ENCODE data around the gene GPR39.

GPR39 gene

GRCh38 chr2:132437852-132438669 is 21.5 kb downstream of the GPR39 start:
- Histone ChIP-seq H3K9me2 (replicated peaks; ENCODE audit: control insufficient read depth, low read length) (no peaks in the 10 kb centered on the region), H3K4me3 (ENCODE audit: low read length) (no peak overlapping the region), H4K20me1 (ENCODE audit: control insufficient read depth, insufficient read depth, low read depth, low read length) (no peaks in the 10 kb centered on the region), H3K4me1 (ENCODE audit: control insufficient read depth, low read length) (no peaks in the 10 kb centered on the region), H3K27me3 (ENCODE audit: control insufficient read depth, low read length) (no peaks in the 10 kb centered on the region), H3K79me2 (ENCODE audit: control insufficient read depth, low read length) (no peaks in the 10 kb centered on the region), H3F3A (ENCODE audit: control insufficient read depth, insufficient read depth) (no peaks in the 10 kb centered on the region), H3K36me3 (ENCODE audit: control insufficient read depth, low read length) (no peaks in the 10 kb centered on the region), H3K4me2 (ENCODE audit: low read length) (no peak overlapping the region), H3K27ac (ENCODE audit: low read depth, low read length) (no peak overlapping the region), H3K9me3 (ENCODE audit: control insufficient read depth, insufficient read depth, low read length) (no peaks in the 10 kb centered on the region)
- TF ChIP-seq, protein P1, sequence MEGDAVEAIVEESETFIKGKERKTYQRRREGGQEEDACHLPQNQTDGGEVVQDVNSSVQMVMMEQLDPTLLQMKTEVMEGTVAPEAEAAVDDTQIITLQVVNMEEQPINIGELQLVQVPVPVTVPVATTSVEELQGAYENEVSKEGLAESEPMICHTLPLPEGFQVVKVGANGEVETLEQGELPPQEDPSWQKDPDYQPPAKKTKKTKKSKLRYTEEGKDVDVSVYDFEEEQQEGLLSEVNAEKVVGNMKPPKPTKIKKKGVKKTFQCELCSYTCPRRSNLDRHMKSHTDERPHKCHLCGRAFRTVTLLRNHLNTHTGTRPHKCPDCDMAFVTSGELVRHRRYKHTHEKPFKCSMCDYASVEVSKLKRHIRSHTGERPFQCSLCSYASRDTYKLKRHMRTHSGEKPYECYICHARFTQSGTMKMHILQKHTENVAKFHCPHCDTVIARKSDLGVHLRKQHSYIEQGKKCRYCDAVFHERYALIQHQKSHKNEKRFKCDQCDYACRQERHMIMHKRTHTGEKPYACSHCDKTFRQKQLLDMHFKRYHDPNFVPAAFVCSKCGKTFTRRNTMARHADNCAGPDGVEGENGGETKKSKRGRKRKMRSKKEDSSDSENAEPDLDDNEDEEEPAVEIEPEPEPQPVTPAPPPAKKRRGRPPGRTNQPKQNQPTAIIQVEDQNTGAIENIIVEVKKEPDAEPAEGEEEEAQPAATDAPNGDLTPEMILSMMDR (IDR thresholded peaks at IDR 0.05; ENCODE audit: low read depth, low read length, poor library complexity, severe bottlenecking): no peak
- no peak for TF ChIP-seq EZH2phosphoT487 (IDR thresholded peaks at IDR 0.05; ENCODE audit: borderline replicate concordance, low read length)

- H3K9me2 ChIP-seq (replicated peaks; ENCODE audit: control insufficient read depth, low read length): no peaks in the 10 kb centered on the region
- no peak overlapping the region for H3K4me2 ChIP-seq (ENCODE audit: low read length)
- H3K9me3 ChIP-seq (ENCODE audit: control insufficient read depth, insufficient read depth, low read length): no peaks in the 10 kb centered on the region
- no peaks in the 10 kb centered on the region for H3F3A ChIP-seq (ENCODE audit: control insufficient read depth, insufficient read depth)
- no peaks in the 10 kb centered on the region for H3K36me3 ChIP-seq (ENCODE audit: control insufficient read depth, low read length)
- H3K27me3 ChIP-seq (ENCODE audit: control insufficient read depth, low read length): no peaks in the 10 kb centered on the region
- no peaks in the 10 kb centered on the region for H3K4me1 ChIP-seq (ENCODE audit: control insufficient read depth, low read length)
- no peak overlapping the region for H3K27ac ChIP-seq (ENCODE audit: low read depth, low read length)
- H3K79me2 ChIP-seq (ENCODE audit: control insufficient read depth, low read length): no peaks in the 10 kb centered on the region
- H3K4me3 ChIP-seq (ENCODE audit: low read length): no peak overlapping the region
- no peak for TF ChIP-seq EZH2phosphoT487 (IDR thresholded peaks at IDR 0.05; ENCODE audit: borderline replicate concordance, low read length)
- TF ChIP-seq, protein P1 (IDR thresholded peaks at IDR 0.05; ENCODE audit: low read depth, low read length, poor library complexity, severe bottlenecking): no peak
- H4K20me1 ChIP-seq (ENCODE audit: control insufficient read depth, insufficient read depth, low read depth, low read length): no peaks in the 10 kb centered on the region
These were observed 22.1 kb downstream of the GPR39 start for GRCh38 chr2:132438691-132439090.

DNA sequence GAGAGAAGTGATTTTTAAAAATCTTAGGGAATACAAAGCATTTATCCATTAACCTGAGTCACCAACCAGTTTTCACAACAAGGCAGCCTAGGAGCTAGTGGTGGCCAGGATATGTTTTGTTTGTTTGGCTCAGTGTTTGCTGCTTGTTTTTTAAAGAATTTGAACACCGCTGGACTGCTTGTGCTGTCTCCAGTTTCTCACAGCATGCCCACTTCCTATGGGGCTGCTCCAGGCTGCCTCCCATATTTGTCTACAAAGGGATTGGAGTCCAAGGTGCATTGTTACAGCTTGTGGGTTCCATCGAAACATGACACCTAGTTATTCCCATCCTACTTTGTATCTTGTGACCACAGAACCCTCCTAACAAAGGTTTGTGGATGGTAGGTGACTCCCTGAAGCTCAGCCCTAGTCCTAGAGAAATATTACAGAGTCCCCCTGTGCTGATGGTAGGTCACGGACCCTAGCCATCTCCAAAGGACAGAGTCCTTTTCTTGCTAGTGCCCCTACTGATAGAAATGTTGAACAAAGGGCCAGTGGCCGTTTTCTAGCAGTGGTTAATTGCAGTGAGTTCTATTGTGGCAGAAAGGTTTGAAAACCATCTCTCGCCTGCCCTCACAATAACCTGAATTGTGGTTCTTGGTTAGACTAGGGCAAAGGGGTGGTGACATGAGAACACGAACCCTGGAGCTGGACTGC is 23.2 kb downstream of the GPR39 start:
- no peaks in the 10 kb centered on the region for H3K36me3 ChIP-seq (ENCODE audit: control insufficient read depth, low read length)
- H3K9me2 ChIP-seq (replicated peaks; ENCODE audit: control insufficient read depth, low read length): no peaks in the 10 kb centered on the region
- H3K4me3 ChIP-seq (ENCODE audit: low read length): no peak overlapping the region
- H3K4me2 ChIP-seq (ENCODE audit: low read length): no peak overlapping the region
- TF ChIP-seq, protein P1 (IDR thresholded peaks at IDR 0.05; ENCODE audit: low read depth, low read length, poor library complexity, severe bottlenecking): no peak
- no peak for TF ChIP-seq EZH2phosphoT487 (IDR thresholded peaks at IDR 0.05; ENCODE audit: borderline replicate concordance, low read length)
- H3K79me2 ChIP-seq (ENCODE audit: control insufficient read depth, low read length): no peaks in the 10 kb centered on the region
- H3K27ac ChIP-seq (ENCODE audit: low read depth, low read length): no peak overlapping the region
- no peaks in the 10 kb centered on the region for H3K27me3 ChIP-seq (ENCODE audit: control insufficient read depth, low read length)
- no peaks in the 10 kb centered on the region for H3F3A ChIP-seq (ENCODE audit: control insufficient read depth, insufficient read depth)
- no peaks in the 10 kb centered on the region for H3K4me1 ChIP-seq (ENCODE audit: control insufficient read depth, low read length)
- no peaks in the 10 kb centered on the region for H3K9me3 ChIP-seq (ENCODE audit: control insufficient read depth, insufficient read depth, low read length)
- no peaks in the 10 kb centered on the region for H4K20me1 ChIP-seq (ENCODE audit: control insufficient read depth, insufficient read depth, low read depth, low read length)
